22Rv1 (cell line): ENCODE results near the gene CLSTN3.

Experiments
- ZFX ChIP-seq: fragments of 450-650 bp; IDR thresholded peaks from 2 replicates; pipeline ENCODE4 v1.6.1; 2017; ENCODE audit warnings: antibody characterized with exemption, borderline replicate concordance
- TF ChIP-seq, protein P1 (sequence below): fragments of 450-650 bp; IDR thresholded peaks from 2 replicates; pipeline ENCODE4 v1.5.1; 2017; ENCODE audit warnings: mild to moderate bottlenecking

DNA sequence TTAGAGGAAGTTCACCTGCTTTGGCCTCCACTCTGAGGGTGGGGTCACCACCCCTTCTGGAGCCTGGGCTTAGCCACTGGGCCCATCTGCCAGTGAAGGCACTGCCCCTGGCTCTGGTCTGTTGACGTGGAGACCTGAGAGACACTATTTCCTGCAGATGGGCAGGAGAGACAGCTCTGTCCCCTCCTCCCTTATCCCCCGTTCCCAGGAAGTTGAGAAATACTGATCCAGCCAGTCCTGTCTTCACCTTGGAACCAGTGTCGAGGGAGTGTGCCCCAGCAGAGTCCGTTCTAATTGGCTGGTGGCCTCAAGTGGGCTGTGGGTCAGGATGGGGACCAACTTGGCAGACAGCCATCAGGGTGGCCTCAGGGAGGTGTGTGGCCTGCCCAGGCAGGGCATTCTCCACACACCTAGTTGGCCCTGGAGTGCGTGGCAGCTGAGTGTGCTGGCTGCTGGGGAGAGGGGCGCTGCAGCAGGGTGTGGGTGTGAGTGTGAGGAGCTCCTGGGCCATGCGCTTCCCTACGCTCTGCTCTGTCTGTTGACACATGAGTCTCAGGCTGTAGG is 25.4 kb downstream of the CLSTN3 start:
- TF ChIP-seq, protein P1, sequence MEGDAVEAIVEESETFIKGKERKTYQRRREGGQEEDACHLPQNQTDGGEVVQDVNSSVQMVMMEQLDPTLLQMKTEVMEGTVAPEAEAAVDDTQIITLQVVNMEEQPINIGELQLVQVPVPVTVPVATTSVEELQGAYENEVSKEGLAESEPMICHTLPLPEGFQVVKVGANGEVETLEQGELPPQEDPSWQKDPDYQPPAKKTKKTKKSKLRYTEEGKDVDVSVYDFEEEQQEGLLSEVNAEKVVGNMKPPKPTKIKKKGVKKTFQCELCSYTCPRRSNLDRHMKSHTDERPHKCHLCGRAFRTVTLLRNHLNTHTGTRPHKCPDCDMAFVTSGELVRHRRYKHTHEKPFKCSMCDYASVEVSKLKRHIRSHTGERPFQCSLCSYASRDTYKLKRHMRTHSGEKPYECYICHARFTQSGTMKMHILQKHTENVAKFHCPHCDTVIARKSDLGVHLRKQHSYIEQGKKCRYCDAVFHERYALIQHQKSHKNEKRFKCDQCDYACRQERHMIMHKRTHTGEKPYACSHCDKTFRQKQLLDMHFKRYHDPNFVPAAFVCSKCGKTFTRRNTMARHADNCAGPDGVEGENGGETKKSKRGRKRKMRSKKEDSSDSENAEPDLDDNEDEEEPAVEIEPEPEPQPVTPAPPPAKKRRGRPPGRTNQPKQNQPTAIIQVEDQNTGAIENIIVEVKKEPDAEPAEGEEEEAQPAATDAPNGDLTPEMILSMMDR = no peak
- no peak for TF ChIP-seq ZFX
